Fibroblast of peridontal ligament (primary cell): ENCODE results near the gene PRKRA.
A peak's percentile ranks its signal among the peaks of the same experiment; 100 is the strongest.
"Not testable (repeated sequence)": the region's sequence is repeated elsewhere in the genome, so short reads cannot be mapped to it uniquely, and the experiment has no call there.

Experiments used
- DNase-seq: peaks from one replicate; pipeline ENCODE4 v3.0.0-alpha.2; 2010; ENCODE audit errors: extremely low read depth

Gene PRKRA

DNA sequence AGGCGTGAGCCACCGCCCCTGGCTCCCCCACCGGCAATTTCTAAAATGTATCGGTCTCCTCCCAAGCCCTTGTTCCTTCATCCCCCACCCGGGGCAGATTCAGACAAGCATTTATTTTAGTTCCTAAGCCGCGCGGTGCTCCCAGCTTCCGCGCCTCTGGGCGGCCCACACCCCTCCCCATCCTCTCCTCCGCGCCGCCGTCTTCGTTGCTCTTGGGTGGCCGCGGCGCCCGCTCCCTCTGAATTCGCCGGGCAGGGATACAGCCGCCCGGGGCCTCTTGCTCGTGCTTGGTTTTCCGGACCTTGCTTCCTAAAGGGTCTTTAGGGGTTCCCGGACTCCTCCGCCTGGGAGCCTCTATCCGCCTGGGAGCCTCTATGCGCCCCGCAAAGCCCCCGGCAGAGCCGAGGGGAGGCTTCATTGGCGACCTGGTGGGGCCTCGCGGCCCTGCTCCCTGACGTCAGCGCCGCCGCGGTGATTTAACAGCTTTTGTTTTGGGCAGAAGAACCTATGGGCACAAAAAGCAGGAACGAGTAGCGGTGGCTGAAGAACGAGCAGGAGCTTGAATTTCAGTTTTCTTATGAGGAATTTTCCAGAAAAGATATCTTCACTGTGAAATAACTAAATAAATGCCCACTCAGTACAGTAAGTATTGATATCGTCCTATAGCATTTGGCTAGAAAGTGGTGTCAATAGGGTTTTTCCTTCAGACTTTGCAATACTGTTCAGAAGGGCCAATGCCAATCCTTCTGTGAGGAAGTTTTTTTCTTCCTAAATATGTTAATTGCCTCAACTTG is 37.3 kb downstream of the PRKRA start:
- DNase-seq: peak; percentile 73

DNA sequence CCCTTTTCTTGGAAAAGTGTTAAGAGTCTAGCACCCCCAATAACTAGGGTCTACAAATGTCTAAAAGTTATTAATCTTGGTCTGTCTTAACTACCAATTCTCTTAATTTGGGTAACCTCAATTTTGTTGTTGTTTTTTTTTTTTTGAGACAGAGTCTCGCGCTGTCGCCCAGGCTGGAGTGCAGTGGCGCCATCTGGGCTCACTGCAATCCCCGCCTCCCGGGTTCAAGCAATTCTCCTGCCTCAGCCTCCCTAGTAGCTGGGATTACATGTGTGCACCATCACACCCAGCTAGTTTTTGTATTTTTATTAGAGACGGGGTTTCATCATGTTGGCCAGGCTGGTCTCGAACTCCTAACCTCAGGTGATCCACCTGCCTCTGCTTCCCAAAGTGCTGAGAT is 38.5 kb downstream of the PRKRA start:
- DNase-seq: not testable (repeated sequence)

DNA sequence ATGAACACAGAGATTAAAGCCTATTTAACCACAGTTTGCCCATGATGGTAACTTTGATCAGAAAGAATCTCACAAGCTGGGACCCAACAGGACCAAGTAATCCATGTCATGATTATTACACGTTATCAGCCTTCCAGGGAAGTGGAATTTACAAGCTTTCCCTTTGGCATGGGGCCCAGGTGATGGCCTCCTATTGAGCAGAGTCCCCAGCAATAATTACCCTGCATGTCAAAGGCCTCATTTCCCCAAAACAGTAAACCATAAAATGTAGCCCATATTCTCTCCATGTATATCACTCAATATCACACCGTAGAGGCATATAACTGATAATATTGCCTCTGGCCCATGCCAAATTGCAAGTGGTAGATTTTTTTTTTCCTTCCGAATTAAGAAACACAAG is 38.9 kb downstream of the PRKRA start:
- DNase-seq: no peak

DNA sequence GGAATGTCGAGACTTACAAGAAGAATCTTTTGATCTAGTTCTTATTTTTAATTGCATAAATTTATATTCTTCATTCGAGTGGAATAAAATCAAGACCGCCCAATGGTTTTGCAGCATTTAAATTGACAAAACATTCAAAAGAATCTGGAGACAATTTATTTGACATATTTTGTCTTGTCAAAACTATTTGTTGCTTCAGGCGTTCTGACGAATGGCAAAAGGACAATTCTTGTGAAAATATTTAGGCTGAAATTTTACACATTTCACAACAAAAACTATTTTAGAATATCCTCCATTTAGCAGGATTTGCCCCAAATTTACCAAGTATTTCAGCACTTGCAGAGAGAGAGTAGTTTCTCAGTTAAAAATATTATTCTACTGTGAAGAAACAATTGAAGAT is 41.7 kb downstream of the PRKRA start:
- DNase-seq: no peak

DNA sequence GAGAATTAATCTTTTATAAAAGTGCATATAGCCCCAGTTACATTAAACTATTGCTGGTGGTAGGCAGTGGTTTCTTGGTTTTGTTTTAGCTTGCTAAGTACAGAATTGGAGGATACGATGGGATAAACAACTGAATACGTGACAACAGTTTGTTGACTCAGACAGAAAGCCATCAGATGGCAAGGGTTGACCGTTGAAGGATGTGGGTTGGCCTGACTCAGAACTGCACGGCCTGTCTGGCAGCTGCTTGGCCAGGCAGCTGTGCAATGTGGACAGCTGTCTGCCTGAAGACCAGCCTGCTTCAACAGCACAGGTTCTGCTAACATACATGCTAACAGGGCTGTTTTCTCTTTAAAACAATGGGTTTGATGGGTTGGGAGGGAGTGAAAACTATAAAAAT is 46.6 kb downstream of the PRKRA start:
- DNase-seq: peak; percentile 78

DNA sequence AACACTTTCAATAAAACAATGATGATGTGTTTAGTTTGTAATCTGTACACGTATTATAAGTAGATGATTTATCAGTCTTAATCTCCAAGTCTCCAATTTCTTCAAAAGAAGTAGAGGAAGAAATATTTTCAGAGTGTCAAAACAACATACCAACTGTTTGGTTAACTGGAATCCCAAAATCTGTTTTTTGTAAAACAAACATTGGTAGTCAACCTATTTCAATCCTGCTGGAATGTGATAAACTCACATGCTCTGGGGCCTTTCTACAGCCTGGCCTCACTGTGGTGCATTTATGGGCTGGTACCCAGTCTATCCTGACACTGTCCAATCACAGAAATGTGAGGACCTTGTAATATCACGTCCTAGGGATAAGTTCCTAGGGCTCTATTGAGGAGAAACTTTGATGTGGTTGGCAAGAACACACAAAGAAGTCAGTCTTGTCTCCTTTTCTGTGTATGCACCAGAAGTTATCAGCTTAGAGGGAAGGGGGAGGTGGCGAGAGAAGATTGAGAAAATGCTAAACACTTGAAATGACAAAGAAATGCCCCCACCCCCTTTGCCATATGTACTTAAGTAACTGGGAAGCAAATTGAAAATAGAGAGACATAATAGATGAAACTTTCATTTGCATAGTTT is 47.2 kb downstream of the PRKRA start:
- no peak for DNase-seq

DNA sequence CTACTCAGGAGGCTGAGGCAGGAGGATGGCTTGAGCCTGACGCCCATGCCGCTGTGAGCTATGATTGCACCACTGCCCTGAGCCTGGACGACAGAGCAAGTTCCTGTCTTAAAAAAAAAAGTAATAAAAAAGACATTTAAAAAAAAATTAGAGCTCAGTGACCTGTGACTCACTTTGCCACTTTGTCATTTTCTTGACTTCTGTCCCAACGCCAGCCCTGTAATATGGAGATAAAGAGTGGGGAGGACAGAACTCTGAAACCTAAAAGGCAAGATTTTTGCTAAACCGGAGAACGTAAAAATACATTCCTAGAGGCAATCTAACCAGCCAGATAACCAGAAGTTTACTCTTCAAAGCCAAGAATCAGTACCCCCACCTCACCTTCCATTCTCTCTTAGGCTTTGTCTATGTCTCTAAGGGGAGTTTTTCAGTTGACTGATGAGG is 49.0 kb downstream of the PRKRA start:
- DNase-seq: no peak

DNA sequence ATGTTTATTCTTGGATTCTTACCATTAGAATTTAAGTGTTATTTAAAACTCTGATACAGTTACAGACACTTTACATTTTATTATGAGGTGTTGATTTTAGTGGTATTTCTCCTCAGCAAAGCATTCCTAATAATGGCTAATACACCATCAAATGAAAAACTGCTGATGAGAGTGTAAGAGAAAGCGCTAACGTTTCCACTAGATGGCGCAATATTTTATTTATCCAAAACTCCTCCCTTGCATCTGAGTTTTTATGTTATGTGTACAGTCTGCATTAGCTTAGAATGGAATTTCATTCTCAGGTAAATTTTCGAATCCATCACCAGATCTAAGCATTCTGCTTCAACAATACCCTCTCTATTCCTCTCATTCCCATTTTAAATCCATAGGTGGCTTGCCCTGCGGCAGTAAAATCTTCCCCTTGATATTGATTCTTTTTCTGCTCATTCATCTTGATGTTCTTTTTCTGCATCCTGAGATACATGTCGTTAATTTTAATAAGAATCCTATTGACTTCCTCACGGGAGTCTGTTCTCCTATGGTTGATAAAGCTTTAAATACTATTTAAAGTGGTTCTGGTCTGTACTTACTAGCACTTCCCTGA is 53.9 kb downstream of the PRKRA start:
- DNase-seq: peak; percentile 70

DNA sequence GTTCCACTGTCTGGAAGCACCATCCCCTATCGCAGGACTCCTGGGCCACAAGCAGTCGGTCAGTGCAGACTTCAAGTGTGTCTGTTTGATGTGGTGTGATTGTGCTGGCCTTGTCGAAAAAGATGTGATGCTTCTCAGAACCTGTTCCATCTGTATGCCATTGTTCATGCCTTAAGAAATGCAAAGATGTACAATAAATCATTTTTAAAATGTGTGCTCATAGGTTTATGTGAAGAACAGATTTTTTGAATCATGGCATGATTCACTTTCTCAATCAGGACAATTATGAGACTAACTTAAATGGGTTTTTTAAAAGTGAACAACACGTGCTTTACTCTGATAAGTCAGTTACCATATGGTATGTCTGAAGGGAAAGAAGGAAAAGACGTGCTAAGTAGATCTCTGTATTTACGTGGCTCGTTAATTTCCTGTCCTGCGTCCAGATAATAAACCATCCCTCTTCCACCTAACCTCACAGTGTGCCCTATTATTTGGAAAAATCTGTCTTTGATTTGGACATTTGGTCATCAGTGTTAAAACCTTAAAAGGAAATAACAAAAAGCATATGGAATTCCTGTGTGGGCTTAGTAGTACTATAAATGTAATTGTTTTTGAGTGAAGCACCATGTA is 54.9 kb downstream of the PRKRA start:
- no peak for DNase-seq

DNA sequence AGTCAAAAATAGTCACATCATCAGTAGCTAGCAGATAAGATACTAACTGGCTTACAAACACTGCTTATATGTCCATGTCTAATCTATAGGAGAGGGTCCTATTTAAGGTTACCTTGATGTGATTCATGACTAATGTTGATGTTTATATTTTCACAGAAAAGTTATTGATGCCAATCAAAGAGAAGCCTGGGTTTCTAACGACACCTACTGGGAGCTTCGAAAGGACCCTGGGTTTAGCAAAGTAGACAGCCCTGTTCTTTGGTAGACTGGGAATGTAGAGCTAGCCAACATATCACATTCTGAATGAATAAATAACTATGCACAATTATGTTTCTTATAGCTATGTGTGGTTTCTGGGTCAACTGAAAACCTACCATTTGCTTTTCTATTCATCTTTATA is 55.7 kb downstream of the PRKRA start:
- no peak for DNase-seq

DNA sequence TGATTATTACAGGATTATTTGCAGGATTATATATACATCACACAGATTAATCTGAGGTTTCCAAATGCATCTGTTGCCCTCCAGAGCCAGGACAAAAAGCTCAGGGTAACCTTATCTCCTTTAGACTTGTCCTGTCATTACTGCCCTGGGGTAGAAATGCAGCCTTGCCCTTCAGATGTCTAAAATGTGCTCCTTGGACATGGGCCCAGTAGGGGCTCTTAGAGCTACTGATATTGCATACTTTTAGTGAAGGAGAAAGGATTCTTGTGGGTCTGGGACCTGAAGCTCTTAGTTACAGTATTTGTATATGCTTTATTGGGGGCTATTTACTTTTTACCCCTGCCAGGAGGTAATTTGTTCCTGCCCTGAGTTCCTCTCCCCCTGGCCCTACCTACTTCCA is 56.1 kb downstream of the PRKRA start:
- DNase-seq: no peak

DNA sequence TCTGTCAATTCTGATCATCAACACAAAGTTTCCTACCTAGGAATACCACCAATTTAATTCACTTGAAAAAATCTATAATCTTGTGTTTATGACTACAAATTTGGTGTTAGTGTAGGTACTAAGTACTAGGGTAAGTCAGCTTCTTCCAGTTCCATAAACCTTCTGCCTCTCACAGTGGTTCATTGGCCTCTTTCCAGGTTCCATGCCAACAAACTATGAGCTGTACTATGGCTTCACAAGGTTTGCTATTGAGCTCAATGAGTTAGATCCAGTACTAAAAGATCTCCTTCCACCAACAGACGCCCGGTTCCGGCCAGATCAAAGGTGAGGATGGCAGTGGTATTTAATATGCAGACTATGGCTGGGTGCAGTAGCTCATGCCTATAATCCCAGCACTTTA is 58.8 kb downstream of the PRKRA start:
- DNase-seq: peak; percentile 59

DNA sequence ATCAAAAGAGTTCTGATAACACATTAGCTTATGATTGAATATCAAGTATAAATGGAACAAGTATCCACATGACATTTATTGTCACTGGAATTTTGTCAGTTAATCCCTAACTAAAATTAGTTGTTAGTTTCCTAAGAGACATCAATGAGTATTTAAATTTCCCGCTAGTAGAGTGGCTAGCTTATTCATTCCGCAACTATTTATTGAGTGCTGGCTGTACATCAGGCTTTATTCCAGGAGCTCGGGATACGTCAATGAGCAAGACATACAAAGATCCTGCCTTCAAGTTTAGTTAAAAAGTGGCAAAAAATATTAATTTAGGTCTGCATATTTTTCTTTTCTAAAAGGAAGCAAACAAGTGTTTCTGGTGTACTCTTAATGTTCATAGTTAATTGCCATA is 59.3 kb downstream of the PRKRA start:
- no peak for DNase-seq

DNA sequence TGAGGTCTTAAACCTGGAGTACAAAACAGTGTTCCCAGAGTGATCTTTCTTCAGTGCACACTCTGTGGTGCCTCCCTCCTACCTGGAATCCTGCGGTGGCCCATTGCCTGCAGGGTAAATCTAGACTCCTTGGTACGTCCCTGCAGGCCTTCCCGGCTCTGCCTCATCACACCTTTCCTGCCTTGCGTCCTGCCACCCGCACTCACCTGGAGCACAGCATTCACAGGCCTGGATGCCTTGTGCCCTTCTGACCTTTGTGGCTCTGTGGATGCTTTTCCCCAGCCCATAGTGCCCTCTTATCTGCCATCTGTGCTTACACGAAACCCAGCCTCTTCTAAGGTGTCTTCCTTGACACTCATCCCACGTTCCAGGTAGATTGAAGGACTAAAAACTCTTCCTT is 62.7 kb downstream of the PRKRA start:
- DNase-seq: no peak

DNA sequence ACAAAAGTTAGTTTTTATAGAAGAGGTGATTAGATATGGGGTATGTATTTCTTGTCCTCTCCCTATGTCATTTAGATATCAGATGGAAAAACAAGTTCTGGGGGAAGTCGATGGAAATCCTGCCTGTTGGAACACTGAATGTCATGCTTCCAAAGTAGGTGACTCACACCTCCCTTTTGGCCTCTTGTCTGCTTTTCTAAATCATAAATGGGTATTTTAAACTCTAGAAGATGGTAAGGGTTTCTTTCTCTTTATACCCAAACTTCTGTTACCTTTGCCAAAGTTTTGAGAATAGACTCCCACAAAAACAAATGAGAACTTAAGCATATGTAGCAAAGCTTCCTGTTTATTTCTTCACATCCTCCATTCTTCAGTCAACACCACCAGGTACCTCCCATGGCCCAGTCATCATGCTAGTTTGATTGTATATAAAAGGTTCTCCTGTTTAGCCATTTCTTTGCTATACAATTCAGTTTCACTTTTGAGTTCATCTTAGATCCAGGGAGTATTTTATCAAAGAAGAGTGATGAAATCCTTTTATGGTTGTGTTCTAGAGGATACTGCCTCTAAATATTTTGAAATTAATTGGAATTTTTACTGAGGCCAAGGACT is 63.9 kb downstream of the PRKRA start:
- DNase-seq: peak; percentile 25

DNA sequence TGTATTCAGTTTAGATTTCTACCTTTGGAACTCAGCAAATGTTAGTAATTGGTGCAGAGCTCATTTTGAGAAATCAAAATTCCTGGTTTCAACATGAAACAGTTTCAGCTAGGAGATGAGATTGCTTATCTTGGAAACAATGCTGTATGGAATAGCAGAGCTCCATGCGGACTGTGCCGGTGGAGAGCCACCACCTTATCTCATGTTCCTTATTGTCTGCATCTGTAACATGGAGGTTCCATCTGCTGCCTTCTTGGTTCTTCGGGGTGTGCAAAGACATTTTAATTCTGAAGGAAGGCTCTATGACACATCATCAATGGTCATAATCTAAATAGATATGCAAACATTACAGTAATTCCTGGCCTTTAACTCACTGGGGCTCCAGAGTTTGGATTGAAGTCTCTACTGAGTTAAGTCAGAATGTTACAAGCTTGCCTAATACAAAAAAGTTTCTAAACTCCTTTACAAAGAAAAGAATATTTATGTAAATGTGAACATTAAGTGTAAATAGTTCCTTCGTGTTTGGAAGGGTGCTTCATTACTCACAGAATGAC is 65.3 kb downstream of the PRKRA start:
- DNase-seq: no peak

DNA sequence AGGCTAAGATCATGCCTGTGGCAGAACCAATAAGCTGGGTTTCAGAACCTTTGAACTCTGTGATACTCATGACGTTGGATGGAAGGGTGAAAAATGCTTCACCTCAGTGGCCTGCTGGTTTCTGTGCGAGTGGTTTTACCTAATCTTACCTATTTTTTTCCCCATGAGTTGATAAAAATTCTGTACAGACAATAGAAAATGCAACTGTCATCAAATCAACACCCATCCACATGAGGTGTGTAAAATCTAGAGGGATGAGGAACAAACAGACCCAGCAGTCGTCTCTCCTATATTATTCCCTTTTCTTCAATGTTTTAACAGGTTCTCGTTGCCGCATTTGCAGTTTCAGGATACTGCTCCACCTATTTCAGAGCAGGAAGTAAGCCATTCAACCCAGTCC is 67.3 kb downstream of the PRKRA start:
- no peak for DNase-seq
